NOMO-1 (cell line): ENCODE data around the gene HOXB2.

Source experiments
- DNase-seq, 2 experiments: peaks; one replicate each; lab custom pipeline; 2025; ENCODE audit not compliant: unreplicated experiment in 2 of 2; lab: John Stamatoyannopoulos, UW

HOXB2 gene

DNA sequence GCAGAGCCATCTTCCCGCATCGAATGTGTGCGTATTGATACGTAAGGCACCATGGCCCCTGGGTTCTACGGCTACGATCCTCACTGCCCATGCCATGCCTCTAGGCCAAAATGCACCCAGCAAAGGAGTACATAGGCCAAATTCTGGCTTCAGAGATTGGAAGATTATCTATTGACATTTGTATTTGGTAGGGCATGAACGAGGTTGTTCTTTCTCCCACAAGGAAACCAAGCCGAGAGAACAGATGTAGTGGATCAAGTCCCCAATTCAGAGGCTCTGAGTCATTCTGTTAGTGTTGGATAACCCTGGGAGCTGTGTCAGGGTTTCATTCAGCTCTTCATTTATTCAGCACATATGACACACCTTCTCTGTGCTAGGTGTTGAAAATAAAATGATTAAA lies 50.6 kb downstream of the HOXB2 start:
- no peak for DNase-seq
